Neural progenitor cell (in vitro differentiated cells): ENCODE measurements around the gene NFKB1.

Source experiments
- CTCF ChIP-seq: fragments of 200-600 bp; sonication (generic); IDR thresholded peaks from 2 replicates; pipeline ENCODE4 v1.5.1; 2017; ENCODE audit warnings: antibody characterized with exemption, mild to moderate bottlenecking
- EZH2 ChIP-seq: fragments of 200-600 bp; sonication (generic); IDR thresholded peaks from 2 replicates; pipeline ENCODE4 v1.6.1; 2017; ENCODE audit warnings: antibody characterized with exemption, mild to moderate bottlenecking, moderate library complexity
- EZH2phosphoT487 ChIP-seq: fragments of 200-600 bp; sonication (generic); IDR thresholded peaks from 2 replicates; pipeline ENCODE4 v1.6.1; 2017; ENCODE audit warnings: antibody characterized with exemption

- TF ChIP-seq CTCF (no peak), EZH2 (no peak), EZH2phosphoT487 (no peak)
These were observed 23.5 kb downstream of the NFKB1 start for GRCh38 chr4:102524691-102525090.
